ENCODE measurements around the gene C12orf42.

- TF ChIP-seq CEBPB (IDR thresholded peaks at IDR 0.05; ENCODE audit: borderline replicate concordance in 1 of 2, low read depth in 2 of 2, low read length in 2 of 2): no peak
- no peak for TF ChIP-seq HDAC2 (IDR thresholded peaks at IDR 0.05)
- TF ChIP-seq YBX1 (IDR thresholded peaks at IDR 0.05): no peak
Measured at GRCh38 chr12:103530307-103531066, 34.7 kb upstream of the C12orf42 start.

Data from GM12878 (cell line).